Neuron (in vitro differentiated cells): ENCODE data around the gene POLA2.

Experiments used
- H2AFZ ChIP-seq: one replicate; pipeline ENCODE4 v1.6.1; 2013; ENCODE audit warnings: low read depth, mild to moderate bottlenecking, inconsistent platforms, low read length, moderate library complexity
- H3K27me3 ChIP-seq: one replicate; pipeline ENCODE4 v1.6.1; 2013; ENCODE audit warnings: low read length; ENCODE audit not compliant: insufficient read depth
- H3K36me3 ChIP-seq: one replicate; pipeline ENCODE4 v1.6.1; 2013; ENCODE audit warnings: low read length; ENCODE audit not compliant: insufficient read depth
- H3K4me1 ChIP-seq: one replicate; pipeline ENCODE4 v1.6.1; 2013; ENCODE audit warnings: low read length; ENCODE audit not compliant: insufficient read depth
- H3K4me3 ChIP-seq: 2 replicates; pipeline ENCODE4 v1.5.1; 2013; ENCODE audit warnings: mild to moderate bottlenecking, low read length, moderate library complexity
- H3K9me3 ChIP-seq: one replicate; pipeline ENCODE4 v1.6.1; 2013; ENCODE audit warnings: low read length

Gene POLA2

GRCh38 chr11:65297026-65297672, 35.4 kb downstream of the POLA2 start:
- no peak overlapping the region for H3K4me3 ChIP-seq
- no peaks in the 10 kb centered on the region for H3K9me3 ChIP-seq
- H3K36me3 ChIP-seq, result peaks cover 47% of the 10 kb centered on the region
- peaks cover 32% of the 10 kb centered on the region for H3K4me1 ChIP-seq
- H3K27me3 ChIP-seq, result no peaks in the 10 kb centered on the region
- no peak overlapping the region for H2AFZ ChIP-seq

GRCh38 chr11:65298131-65298535, 36.4 kb downstream of the POLA2 start:
- peaks cover 35% of the 10 kb centered on the region for H3K4me1 ChIP-seq
- no peak overlapping the region for H3K4me3 ChIP-seq
- no peaks in the 10 kb centered on the region for H3K27me3 ChIP-seq
- no peak overlapping the region for H2AFZ ChIP-seq
- H3K36me3 ChIP-seq, result peaks cover 37% of the 10 kb centered on the region
- H3K9me3 ChIP-seq, result no peaks in the 10 kb centered on the region

- Histone ChIP-seq H2AFZ (no peak overlapping the region), H3K27me3 (no peaks in the 10 kb centered on the region), H3K36me3 (peaks cover 39% of the 10 kb centered on the region), H3K9me3 (no peaks in the 10 kb centered on the region), H3K4me3 (no peak overlapping the region), H3K4me1 (peaks cover 35% of the 10 kb centered on the region)
Measured at GRCh38 chr11:65298655-65299179, 37.0 kb downstream of the POLA2 start.

- no peak overlapping the region for H2AFZ ChIP-seq
- H3K36me3 ChIP-seq, result peaks cover 21% of the 10 kb centered on the region
- H3K4me1 ChIP-seq, result peaks cover 35% of the 10 kb centered on the region
- no peaks in the 10 kb centered on the region for H3K27me3 ChIP-seq
- H3K4me3 ChIP-seq, result no peak overlapping the region
- no peaks in the 10 kb centered on the region for H3K9me3 ChIP-seq
Measured at GRCh38 chr11:65300621-65301275, 39.0 kb downstream of the POLA2 start.

GRCh38 chr11:65301491-65302329, 39.9 kb downstream of the POLA2 start:
- H3K4me1 ChIP-seq, result peaks cover 35% of the 10 kb centered on the region
- H3K4me3 ChIP-seq, result no peak overlapping the region
- no peak overlapping the region for H2AFZ ChIP-seq
- no peaks in the 10 kb centered on the region for H3K9me3 ChIP-seq
- no peaks in the 10 kb centered on the region for H3K27me3 ChIP-seq
- H3K36me3 ChIP-seq, result peaks cover 13% of the 10 kb centered on the region

GRCh38 chr11:65303555-65303954, 41.8 kb downstream of the POLA2 start:
- H2AFZ ChIP-seq, result no peak overlapping the region
- H3K4me1 ChIP-seq, result peaks cover 22% of the 10 kb centered on the region
- no peaks in the 10 kb centered on the region for H3K9me3 ChIP-seq
- no peak overlapping the region for H3K4me3 ChIP-seq
- H3K36me3 ChIP-seq, result peaks cover 6% of the 10 kb centered on the region
- no peaks in the 10 kb centered on the region for H3K27me3 ChIP-seq

- H3K9me3 ChIP-seq, result no peaks in the 10 kb centered on the region
- H3K36me3 ChIP-seq, result peaks cover 6% of the 10 kb centered on the region
- H2AFZ ChIP-seq, result no peak overlapping the region
- no peaks in the 10 kb centered on the region for H3K27me3 ChIP-seq
- no peak overlapping the region for H3K4me3 ChIP-seq
- H3K4me1 ChIP-seq, result peaks cover 17% of the 10 kb centered on the region
Measured at GRCh38 chr11:65304110-65304509, 42.3 kb downstream of the POLA2 start.

- H3K27me3 ChIP-seq, result no peaks in the 10 kb centered on the region
- H3K36me3 ChIP-seq, result peaks cover 6% of the 10 kb centered on the region
- no peak overlapping the region for H2AFZ ChIP-seq
- H3K9me3 ChIP-seq, result no peaks in the 10 kb centered on the region
- H3K4me1 ChIP-seq, result peaks cover 13% of the 10 kb centered on the region
- no peak overlapping the region for H3K4me3 ChIP-seq
Measured at GRCh38 chr11:65304613-65305012, 42.9 kb downstream of the POLA2 start.

- Histone ChIP-seq H3K9me3 (no peaks in the 10 kb centered on the region), H3K4me3 (no peak overlapping the region), H3K4me1 (peaks cover 23% of the 10 kb centered on the region), H2AFZ (no peak overlapping the region), H3K36me3 (peaks cover 6% of the 10 kb centered on the region), H3K27me3 (no peaks in the 10 kb centered on the region)
Measured at GRCh38 chr11:65305501-65306268, 43.9 kb downstream of the POLA2 start.

- Histone ChIP-seq H3K4me1 (peaks cover 19% of the 10 kb centered on the region), H2AFZ (no peak overlapping the region)
Measured at GRCh38 chr11:65307298-65308229, 45.8 kb downstream of the POLA2 start.

GRCh38 chr11:65308281-65308891, 46.6 kb downstream of the POLA2 start:
- H3K4me1 ChIP-seq, result peaks cover 19% of the 10 kb centered on the region

More at GRCh38 chr11:65307298-65308229, 45.8 kb downstream of the POLA2 start:
- no peaks in the 10 kb centered on the region for H3K9me3 ChIP-seq
- H3K4me3 ChIP-seq, result no peak overlapping the region
- H3K36me3 ChIP-seq, result peaks cover 6% of the 10 kb centered on the region
- H3K27me3 ChIP-seq, result no peaks in the 10 kb centered on the region

More at GRCh38 chr11:65308281-65308891, 46.6 kb downstream of the POLA2 start:
- H3K9me3 ChIP-seq, result no peaks in the 10 kb centered on the region
- peaks cover 5% of the 10 kb centered on the region for H3K36me3 ChIP-seq
- no peak overlapping the region for H2AFZ ChIP-seq
- no peaks in the 10 kb centered on the region for H3K27me3 ChIP-seq
- no peak overlapping the region for H3K4me3 ChIP-seq
